NCI-H2227 (cell line): ENCODE measurements around the gene FOXP2.

Experiments
- DNase-seq: peaks from one replicate; lab custom pipeline; 2025; ENCODE audit not compliant: unreplicated experiment; lab: John Stamatoyannopoulos, UW

FOXP2 gene

DNA sequence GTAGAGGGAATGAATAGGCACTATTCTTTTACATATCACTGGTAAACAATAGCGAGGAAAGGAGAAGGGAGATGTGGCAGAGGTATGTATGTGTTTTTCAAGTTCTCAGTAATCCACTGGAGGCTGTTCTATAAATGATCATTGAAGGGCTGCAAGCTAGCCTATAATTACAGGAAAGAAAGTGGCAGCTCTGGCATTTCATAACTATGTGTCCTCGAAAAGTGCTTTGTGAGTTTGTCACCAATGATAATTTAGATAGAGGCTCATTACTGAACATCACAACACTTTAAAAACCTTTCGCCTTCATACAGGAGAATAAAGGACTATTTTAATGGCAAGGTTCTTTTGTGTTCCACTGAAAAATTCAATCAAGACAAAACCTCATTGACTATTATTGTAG is 235.1 kb downstream of the FOXP2 start:
- no peak for DNase-seq

DNA sequence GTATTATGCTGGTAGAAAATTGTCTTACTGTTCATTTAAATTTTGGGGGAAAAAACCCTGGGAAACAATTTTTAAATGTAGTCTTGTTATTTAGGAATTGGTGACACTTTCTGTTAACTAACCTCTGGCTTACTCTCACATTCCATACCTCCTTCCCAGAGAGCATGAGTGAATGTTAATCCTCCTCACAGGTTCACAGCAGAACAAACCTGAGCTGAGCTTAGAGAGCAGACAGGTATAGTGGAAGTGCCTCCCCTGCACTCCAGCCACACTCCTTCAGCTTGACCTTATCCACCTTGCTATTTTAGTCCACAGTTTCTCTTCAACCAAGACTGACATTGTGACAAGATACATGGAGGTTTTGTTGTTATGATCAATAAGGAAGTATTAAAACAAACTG is 235.9 kb downstream of the FOXP2 start:
- DNase-seq, result no peak

DNA sequence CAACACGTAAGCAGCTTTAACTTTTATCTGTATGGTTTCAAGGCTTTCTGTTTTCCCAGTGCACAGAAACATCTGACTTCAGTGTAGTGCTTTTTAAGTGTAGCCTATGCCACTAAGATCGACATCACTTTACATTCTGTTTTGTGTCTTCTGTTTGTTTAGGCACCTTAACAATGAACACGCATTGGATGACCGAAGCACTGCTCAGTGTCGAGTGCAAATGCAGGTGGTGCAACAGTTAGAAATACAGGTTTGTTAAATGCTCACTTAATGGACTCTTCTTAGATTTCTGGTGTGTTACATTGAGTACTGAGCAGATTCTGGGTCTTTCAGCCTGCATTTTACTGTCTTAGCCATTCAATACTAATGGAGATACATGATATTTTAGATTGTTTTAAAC is 237.4 kb downstream of the FOXP2 start:
- no peak for DNase-seq

DNA sequence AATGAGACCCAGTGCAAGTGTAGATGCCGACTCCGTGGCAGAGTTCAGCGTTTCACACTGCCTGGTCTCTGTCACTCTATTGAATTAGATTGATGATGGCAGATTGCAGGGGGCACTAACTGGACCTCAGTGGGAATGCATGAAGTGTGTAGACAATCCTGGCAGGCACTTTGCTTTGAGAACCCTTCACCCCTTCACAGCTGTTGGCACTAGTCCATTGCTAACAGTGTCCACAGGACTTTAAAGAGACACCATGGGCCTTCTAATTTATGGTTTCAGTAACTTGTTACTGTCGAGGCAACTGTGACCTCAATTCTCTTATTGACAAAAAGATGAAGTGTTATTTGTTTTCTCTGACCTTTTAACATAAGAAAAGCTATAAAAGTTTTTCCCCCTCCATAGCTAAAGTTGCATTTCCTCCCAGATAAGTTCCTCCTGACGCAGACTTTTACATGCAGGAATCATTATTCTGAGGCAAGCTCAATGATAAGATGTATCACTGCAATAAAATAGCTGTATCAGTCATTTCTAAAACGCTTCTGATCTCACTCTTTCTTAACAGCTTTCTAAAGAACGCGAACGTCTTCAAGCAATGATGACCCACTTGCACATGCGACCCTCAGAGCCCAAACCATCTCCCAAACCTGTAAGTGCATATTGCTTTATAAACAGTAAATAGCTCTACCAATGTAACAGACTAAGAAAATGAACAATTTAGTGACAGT is 238.9 kb downstream of the FOXP2 start:
- no peak for DNase-seq

DNA sequence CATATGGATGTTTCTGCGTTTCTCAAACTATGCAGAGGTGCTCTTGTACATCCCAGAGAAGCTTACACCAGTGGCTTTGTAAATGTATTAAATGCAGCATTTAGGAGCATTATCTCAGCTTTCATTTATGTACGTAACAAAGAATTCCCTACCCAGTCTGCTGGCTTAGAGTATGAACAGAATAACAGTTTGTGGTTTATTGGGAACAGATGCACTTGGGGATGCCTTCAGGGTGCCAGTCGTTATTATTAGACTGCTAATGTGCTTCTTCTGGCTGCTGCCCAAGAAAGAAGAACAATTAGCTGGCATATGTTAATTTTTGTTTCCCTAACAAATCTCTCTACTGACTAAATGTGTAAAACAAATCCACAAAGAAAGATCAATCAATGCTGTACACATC is 241.9 kb downstream of the FOXP2 start:
- no peak for DNase-seq

DNA sequence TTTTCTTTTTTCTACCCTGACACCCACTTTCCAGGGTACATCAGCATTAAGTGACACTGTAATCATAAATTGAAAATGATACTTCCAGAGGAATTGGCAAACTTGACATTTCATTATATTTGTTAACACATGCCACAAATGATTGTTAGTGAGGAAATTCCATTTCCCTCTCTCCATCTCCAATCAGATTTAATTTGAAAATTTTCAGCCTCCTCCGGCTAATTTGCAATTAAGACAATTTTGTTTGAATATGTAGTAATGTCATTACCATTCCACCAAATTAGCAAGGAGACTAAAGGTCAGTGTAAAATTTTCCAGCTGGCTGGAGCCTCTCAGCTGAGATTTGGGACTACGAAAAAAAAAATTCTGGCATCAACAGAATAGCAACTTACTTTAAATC is 242.7 kb downstream of the FOXP2 start:
- no peak for DNase-seq

DNA sequence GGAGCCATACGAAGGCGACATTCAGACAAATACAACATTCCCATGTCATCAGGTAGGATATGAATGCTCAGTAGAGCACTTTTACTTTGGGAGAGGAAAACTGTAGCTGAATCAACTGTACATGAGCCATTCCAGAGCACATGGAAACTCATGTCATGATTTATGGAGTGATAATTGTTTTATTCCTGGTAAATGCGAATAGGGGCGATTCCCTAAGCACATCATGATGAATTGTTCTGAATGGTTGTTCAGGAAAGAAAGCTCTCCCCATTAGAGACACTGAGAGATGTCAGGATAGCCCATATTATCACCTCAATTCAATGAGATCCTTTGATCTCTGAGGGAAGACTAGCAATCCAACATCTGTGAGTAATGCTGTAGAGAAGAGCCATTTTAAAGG is 243.6 kb downstream of the FOXP2 start:
- DNase-seq, result no peak

DNA sequence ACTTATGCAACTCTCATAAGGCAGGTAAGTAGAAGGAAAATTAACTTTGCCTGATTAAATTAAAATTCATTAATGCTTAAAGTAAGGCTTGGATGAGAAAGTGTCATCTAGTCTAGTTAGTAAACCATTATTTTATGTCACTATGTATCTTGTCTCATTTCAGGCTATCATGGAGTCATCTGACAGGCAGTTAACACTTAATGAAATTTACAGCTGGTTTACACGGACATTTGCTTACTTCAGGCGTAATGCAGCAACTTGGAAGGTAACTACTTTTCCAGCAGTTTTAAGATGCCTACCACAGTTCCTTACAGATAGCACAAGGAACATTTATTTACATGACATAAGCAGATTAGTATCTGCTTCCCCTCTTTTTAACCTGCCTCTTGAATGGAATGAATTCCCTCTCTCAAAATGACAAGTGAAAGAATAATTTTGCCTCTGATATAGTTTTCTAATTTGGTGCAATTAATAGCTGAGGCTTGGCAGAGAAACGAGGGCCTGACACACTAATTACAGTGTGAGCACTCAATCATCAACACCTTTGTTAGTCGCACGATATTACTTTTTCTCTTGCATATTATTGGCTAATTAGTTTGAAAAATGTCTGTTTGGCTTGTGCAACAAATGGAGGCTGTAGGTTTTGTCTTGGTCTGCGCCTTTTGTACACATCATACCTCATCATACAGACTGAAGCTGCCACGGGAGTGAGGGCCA is 245.0 kb downstream of the FOXP2 start:
- DNase-seq, result no peak

DNA sequence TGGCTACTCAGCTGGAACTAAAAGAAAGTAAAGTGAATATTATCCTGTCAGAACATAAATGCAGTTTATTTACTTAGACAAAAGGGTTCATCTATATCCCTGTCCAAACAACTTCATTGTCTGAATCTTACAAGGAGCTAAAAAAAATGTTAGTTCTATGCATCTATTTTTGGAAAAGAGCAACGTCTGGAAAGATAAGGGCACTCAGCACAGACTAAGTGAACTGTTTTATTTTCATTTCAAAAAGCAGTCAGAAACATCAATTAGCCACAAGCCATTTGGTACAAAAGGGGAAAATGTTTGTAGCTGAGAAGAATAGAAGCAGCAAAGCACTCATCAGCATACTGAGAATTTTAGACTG is 245.5 kb downstream of the FOXP2 start:
- no peak for DNase-seq

DNA sequence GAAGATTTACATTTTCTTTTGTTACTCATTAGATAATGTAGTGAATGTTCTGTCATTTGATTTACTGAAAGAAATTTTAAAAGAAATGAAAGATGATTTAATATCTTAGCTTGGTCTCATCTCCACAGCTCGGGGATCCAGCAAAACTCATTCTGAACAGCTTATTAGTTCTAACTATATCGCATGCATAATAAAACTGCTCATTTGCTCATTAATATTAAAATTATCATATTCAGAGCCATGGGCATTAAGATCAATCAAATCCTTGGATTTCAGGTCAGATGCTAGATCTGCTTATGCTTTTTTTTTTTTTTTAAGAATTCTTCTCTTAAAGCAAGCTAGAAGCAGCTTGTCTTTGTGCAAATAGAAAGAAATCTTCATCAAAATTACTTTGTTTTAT is 246.1 kb downstream of the FOXP2 start:
- DNase-seq, result no peak

DNA sequence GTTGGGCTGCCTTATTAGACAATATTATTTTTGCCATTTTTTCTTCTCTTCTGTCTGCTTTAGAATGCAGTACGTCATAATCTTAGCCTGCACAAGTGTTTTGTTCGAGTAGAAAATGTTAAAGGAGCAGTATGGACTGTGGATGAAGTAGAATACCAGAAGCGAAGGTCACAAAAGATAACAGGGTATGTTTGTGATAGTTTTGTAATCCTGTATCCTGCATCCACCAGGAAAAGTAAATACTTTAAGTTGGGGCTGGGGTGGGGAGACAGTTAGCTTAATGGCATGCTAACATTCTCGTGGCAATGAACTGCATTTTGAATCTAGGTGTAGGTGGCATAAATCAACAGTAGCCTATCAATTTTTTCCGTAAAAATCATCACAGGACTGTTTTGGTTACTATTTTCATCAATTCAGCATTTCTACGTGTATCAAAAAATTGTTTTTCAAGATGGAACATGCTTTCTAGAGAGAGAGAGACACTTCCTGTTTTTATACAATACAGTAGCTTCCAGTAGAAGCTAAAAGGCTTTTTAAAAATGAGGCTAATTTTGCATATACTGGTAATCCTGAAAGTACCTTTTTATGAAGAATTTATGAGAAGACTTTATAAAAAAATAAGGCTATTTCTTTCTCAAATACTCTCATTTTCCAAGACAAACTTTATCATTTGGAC is 247.5 kb downstream of the FOXP2 start:
- DNase-seq, result no peak

DNA sequence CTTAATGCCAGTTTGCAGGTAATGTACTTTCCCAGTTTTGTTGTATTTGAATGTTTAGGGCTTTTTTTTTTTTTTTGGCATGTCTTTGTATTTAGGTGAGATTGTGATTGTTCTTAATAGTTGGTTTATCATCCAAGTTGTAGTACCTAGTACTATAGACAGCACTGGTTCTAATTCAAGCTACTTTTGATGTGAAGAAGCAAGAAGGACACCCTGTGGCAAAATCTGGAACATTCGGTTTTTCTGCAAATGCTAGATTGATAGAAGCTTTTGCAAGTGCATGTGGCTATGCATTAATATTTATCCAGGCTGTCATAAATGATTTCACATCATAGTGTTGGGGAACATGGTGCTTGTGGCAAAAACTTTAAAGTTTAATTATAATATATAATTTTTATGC is 248.9 kb downstream of the FOXP2 start:
- DNase-seq, result no peak

DNA sequence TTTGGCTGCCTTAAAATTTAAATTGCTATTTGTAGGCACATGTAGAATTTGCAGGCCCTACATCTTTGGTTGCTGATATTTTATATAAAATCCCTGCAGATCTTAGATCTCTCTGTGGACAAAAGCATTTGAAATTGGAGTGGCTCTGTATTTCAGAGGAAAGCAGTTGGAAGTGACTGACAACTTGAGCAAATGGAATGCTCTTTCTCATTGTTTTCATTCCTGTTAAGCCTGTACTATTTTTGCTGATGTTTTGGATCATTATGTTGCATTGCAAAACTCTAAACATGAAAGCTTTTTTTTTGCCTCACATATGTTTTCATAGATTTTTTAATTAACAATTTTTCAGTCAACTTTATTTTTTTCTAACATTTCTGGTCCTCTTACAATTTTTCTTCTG is 256.1 kb downstream of the FOXP2 start:
- no peak for DNase-seq

DNA sequence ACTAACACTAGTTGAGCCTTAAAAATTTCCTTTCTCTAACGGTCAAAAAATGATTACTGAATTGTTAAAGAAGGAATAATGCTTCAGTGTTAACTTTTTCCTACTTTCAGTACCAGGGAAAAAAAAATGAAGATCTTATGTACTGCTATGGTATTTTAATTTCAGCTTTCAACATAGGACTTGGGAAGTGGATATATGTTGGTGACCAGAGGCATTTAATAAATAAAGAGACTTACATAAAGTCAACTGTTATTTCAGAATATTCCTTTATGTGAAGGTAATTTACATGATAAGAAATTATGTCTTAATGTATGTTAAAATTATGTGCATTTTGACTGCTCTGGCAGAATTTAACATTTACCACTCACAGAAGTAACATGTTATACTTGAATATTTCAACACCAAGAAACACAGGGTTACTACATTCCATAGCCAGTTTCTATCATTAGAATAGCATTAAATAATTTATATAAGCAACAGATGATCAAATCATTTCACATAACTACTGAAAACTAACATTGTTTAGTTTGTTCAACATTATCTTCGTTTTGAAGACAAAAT is 257.0 kb downstream of the FOXP2 start:
- no peak for DNase-seq

DNA sequence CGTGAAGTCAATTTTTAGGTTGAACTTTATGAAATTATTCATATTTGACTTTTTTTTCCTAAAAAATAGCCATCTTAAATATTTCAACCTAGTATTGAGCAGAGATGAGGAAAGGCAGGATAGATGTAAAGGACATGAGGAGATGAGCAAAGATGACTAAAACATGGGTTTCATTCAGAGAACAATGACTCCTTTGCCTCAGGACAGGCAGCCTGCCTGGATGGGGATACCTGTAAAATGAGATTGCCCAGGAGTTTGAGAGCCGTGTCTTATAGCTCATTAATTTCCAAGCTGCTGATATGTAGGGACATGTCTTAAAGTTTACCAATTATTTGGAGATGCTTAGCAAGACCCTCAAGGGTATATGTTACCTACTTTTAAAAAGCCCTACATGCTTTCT is 263.5 kb downstream of the FOXP2 start:
- DNase-seq, result no peak

DNA sequence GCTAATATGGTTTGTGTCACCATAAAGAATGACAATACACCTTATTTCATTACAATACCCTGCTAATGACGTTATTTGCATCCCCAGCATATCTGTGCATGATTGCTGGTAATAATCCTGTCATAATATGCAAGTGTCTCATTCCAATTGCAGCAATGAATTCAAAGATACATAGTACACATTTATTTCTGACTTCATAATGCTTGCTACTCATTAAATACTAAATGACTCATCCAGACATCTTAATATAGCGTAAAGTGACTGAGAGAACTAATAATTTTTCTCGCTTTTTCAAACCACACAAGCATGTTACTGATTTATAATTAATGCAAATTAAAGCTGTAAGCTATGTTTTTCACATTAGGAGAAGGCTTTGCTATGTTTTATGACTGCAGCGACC is 272.6 kb downstream of the FOXP2 start:
- no peak for DNase-seq

DNA sequence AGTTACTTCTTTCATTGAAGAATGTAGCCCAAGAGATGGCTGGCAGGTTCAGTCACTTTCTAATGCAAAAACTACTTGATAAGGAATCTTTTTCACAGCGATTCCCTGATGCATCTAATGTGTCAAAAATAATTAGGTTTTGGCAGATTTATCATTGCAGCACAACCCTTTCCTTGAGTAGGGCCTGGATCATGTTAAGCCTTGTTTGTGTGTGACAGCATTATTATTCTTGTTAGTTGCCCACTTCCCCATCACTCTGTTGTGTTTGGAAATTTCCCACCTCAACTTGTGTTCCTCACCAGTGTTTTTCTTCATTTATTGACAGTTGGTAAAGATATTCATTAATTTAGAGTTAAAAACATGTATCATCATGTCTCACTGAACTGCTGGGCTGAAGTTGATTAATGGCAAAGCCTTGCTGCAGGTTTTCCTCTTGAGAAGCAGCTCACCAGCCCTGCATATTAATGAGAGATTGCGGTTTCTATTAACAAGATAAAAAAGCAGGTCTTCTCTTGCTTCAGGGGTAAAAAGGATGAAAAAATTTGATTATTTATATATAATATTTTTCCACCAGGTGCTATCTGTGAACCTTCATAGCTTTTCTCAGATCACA is 273.9 kb downstream of the FOXP2 start:
- no peak for DNase-seq

DNA sequence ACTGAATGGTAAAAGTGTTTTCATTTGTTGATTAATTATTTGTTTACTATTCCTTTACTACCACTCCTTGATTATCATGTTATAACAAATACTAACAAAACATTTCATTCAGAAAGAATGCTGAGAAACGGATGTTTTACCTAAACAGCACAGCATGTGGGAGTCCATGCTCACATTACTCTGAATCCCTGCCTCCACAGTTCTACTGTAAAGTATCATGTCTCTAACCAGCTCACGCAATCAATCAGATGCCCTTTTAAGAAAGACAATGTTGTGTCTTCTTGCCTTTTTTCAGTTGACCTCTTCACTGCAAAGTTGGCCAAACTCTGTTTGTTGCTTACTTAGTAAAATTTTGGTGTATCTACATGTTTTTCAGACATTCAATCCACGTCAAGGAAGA is 274.8 kb downstream of the FOXP2 start:
- DNase-seq, result no peak

DNA sequence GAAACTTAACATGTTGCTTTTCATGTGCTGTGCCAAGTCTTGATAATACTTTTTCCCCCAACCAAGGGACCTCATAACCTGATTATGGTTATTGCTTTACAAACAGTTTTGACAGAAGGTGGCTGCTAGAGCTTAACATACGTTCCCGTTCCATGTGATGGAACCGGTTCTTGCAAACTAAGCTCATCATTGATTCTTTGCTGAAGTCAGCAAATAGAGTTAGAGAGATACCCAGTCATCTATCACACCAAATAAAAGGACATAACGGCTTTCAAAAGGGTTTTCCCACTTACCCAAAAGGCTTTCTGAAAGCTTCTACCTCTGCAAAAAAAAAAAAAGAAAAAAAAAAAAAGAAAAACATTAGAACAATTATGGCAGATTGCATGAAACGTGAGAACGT is 277.0 kb downstream of the FOXP2 start:
- no peak for DNase-seq

DNA sequence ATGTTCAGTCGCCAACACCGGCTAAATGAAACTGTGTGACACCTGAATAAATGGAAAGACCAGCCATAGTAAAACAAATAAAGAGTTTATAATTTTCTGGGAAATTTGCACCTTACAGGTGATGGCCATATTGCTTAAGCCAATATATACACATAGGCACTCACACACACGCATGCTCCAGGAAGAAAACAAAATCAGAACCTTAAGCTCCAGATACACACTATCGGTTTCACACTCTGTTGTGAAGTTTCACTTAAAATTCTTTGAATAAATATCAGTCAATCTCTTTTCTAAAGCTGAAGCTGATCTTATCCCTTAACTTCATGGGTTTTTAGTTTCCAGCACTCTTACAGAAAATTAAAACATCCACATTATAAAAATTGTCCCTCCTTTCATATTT is 280.6 kb downstream of the FOXP2 start:
- DNase-seq, result no peak

DNA sequence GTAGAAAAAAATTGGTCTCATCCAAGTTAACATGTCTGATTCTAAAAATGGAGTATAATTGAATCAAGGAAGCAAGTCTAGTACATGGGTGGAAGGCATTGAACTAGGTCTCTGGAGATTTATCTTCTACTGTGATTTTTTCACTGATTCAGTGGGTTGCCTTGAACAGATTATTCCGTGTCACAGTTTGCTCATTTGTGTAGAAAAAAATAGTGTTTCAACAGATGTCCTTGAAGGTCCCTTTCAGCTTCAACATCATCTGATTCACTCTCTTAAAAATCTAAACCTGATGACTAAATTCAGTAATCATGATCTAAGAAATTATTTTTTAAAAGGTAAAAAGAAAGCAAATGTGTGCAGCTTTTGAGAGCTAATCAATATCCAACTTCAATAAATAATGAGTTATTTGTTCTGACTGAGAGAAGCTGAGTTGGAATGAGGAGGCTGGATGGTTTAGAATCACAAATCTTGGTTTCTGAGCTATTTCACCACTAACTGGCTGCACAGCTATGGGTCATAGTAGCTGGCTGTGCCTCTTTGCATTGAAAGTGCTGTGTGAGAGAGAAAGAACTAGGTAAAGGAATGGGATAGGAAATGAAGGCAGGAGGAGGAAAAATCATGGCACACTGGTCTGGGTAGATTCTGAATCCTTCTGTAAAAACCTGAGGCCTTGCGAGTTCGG is 285.8 kb downstream of the FOXP2 start:
- no peak for DNase-seq
